Breast epithelium (tissue), 3 donors: ENCODE data around the gene SQSTM1.

ENCODE experiments used
- CTCF ChIP-seq, 3 donors: fragments of 450-650 bp; IDR thresholded peaks; one replicate each; pipeline ENCODE4 v1.5.1; 2016 to 2017; ENCODE audit warnings: antibody characterized with exemption in 3 of 3, mild to moderate bottlenecking in 3 of 3, moderate library complexity in 3 of 3
- POLR2A ChIP-seq: fragments of 450-650 bp; IDR thresholded peaks from one replicate; pipeline ENCODE4 v1.6.1; 2016; ENCODE audit warnings: antibody characterized with exemption, mild to moderate bottlenecking, moderate library complexity

GRCh38 chr5:179827680-179828079, 7.0 kb downstream of the SQSTM1 start:
- no peak for TF ChIP-seq POLR2A
- TF ChIP-seq CTCF (IDR thresholded peaks at IDR 0.05): no peak
